RWPE1 (cell line): Measurements from ENCODE around the gene COPS6.

Source experiments
- CTCF ChIA-PET: fragments of 350-600 bp; sonication (Branson Sonifier 250); formaldehyde crosslinking; extraction: SDS; loops from one replicate; lab custom pipeline; 2021; lab: Yijun Ruan, JAX
- POLR2A ChIA-PET: fragments of 400-600 bp; formaldehyde crosslinking; extraction: SDS; loops from one replicate; lab custom pipeline; 2020; ENCODE audit warnings: antibody characterized with exemption; ENCODE audit not compliant: low non-redundant PET; lab: Yijun Ruan, JAX
- DNase-seq: peaks from one replicate; pipeline ENCODE4 v3.0.0; 2012; ENCODE audit warnings: low spot score
- H3K27ac ChIP-seq: fragments of 450-650 bp; 2 replicates; pipeline ENCODE4 v1.5.1; 2017
- CTCF ChIP-seq: fragments of 450-650 bp; conservative IDR thresholded peaks from 2 replicates; pipeline ENCODE4 v1.5.1; 2017; ENCODE audit warnings: low read depth, mild to moderate bottlenecking

Gene COPS6

GRCh38 chr7:100065452-100066186, 23.1 kb upstream of the COPS6 start:
- peak overlapping the region; percentile 5; the same call in 1 of the 2 replicates for H3K27ac ChIP-seq
- ChIA-PET POLR2A (no interaction called here), CTCF (interaction anchor here (0.6 kb wide), 1 partner anchor 147 kb away, joined by 3 read pairs; no protein-coding TSS in a partner anchor)
- DNase-seq = no peak
- no peak for TF ChIP-seq CTCF

- no peak for TF ChIP-seq CTCF
- POLR2A ChIA-PET = no interaction called here
- no peak for DNase-seq
- CTCF ChIA-PET = interaction anchor here (0.6 kb wide), 1 partner anchor 285 kb away, joined by 3 read pairs; no protein-coding TSS in a partner anchor
- peak overlapping the region; percentile 10 for H3K27ac ChIP-seq
Measured at GRCh38 chr7:100066953-100067352, 21.8 kb upstream of the COPS6 start.

GRCh38 chr7:100069991-100070390, 18.8 kb upstream of the COPS6 start:
- TF ChIP-seq CTCF = no peak
- DNase-seq = no peak
- POLR2A ChIA-PET = interaction anchor here (0.7 kb wide), 1 partner anchor 107 kb away, joined by 5 read pairs; no protein-coding TSS in a partner anchor
- no peak overlapping the region for H3K27ac ChIP-seq
- CTCF ChIA-PET = interaction anchor here (0.6 to 0.8 kb wide), 2 partner anchors 9 to 76 kb away, joined by 3 read pairs; no protein-coding TSS in a partner anchor

GRCh38 chr7:100071018-100071723, 17.6 kb upstream of the COPS6 start:
- CTCF ChIA-PET = interaction anchor here (0.6 kb wide), 1 partner anchor 411 kb away, joined by 8 read pairs; no protein-coding TSS in a partner anchor
- DNase-seq = no peak
- TF ChIP-seq CTCF = no peak
- POLR2A ChIA-PET = no interaction called here
- no peak overlapping the region for H3K27ac ChIP-seq

GRCh38 chr7:100072462-100072861, 16.3 kb upstream of the COPS6 start:
- CTCF ChIA-PET = no interaction called here

More at GRCh38 chr7:100072462-100072861, 16.3 kb upstream of the COPS6 start:
- TF ChIP-seq CTCF = no peak
- no peak overlapping the region for H3K27ac ChIP-seq
- DNase-seq = no peak
- POLR2A ChIA-PET = no interaction called here
